HK-2 (cell line): Measurements from ENCODE around the gene STRN.
A peak's percentile ranks its signal among the peaks of the same experiment; 100 is the strongest.
"Not testable (repeated sequence)": the region's sequence is repeated elsewhere in the genome, so short reads cannot be mapped to it uniquely, and the experiment has no call there.

Experiments
- DNase-seq: peaks from one replicate; pipeline ENCODE4 v3.0.0-alpha.2; 2018; ENCODE audit not compliant: unreplicated experiment

Gene STRN

GRCh38 chr2:36963106-36963505, 3.2 kb downstream of the STRN start:
- no peak for DNase-seq

- DNase-seq = no peak
These were observed 5.6 kb downstream of the STRN start for GRCh38 chr2:36960773-36961172.

- no peak for DNase-seq
These were observed 6.2 kb downstream of the STRN start for GRCh38 chr2:36960005-36960675.

- no peak for DNase-seq
These were observed 11.2 kb downstream of the STRN start for GRCh38 chr2:36954977-36955607.

GRCh38 chr2:36952748-36953197, 13.6 kb downstream of the STRN start:
- DNase-seq = no peak

GRCh38 chr2:36951574-36951973, 14.8 kb downstream of the STRN start:
- DNase-seq = no peak

- no peak for DNase-seq
These were observed 15.3 kb downstream of the STRN start for GRCh38 chr2:36951027-36951518.

GRCh38 chr2:36949845-36950244, 16.5 kb downstream of the STRN start:
- no peak for DNase-seq

- not testable (repeated sequence) for DNase-seq
These were observed 21.1 kb downstream of the STRN start for GRCh38 chr2:36945240-36945639.

GRCh38 chr2:36941867-36942266, 24.5 kb downstream of the STRN start:
- DNase-seq = no peak

GRCh38 chr2:36936526-36936925, 29.8 kb downstream of the STRN start:
- DNase-seq = not testable (repeated sequence)

GRCh38 chr2:36931688-36932087, 34.6 kb downstream of the STRN start:
- DNase-seq = not testable (repeated sequence)

GRCh38 chr2:36930787-36931410, 35.4 kb downstream of the STRN start:
- DNase-seq = peak; percentile 12

- not testable (repeated sequence) for DNase-seq
These were observed 39.9 kb downstream of the STRN start for GRCh38 chr2:36926175-36927132.

- not testable (repeated sequence) for DNase-seq
These were observed 43.7 kb downstream of the STRN start for GRCh38 chr2:36922629-36923028.

GRCh38 chr2:36921984-36922383, 44.4 kb downstream of the STRN start:
- no peak for DNase-seq

- DNase-seq = no peak
These were observed 47.1 kb downstream of the STRN start for GRCh38 chr2:36919041-36919837.

- no peak for DNase-seq
These were observed 48.0 kb downstream of the STRN start for GRCh38 chr2:36918307-36918706.

- no peak for DNase-seq
These were observed 50.7 kb downstream of the STRN start for GRCh38 chr2:36915627-36916026.

GRCh38 chr2:36912695-36913094, 53.6 kb downstream of the STRN start:
- DNase-seq = no peak

- no peak for DNase-seq
These were observed 55.3 kb downstream of the STRN start for GRCh38 chr2:36911012-36911411.
